Measurements from ENCODE around the gene FGF3.

DNA sequence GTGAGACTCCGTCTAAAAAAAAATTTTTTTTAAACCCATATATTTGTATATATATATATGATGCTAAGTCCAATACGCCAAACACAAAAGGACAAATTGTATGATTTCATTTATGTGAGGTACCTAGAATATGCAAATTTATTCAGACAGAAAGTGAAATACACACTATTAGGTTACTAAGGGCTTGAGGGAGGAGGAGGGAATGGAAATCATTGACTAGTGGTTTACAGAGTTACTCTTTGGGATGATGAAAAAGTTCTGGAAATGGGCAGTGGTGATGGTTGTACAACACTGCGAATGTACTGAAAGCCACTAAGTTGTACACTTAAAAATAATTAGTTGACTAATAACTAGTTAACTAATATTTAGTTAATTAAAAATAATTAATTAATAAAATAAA lies 36.2 kb upstream of the FGF3 start:
- no peak for TF ChIP-seq POLR2A (IDR thresholded peaks at IDR 0.05)
- TF ChIP-seq, protein P1, sequence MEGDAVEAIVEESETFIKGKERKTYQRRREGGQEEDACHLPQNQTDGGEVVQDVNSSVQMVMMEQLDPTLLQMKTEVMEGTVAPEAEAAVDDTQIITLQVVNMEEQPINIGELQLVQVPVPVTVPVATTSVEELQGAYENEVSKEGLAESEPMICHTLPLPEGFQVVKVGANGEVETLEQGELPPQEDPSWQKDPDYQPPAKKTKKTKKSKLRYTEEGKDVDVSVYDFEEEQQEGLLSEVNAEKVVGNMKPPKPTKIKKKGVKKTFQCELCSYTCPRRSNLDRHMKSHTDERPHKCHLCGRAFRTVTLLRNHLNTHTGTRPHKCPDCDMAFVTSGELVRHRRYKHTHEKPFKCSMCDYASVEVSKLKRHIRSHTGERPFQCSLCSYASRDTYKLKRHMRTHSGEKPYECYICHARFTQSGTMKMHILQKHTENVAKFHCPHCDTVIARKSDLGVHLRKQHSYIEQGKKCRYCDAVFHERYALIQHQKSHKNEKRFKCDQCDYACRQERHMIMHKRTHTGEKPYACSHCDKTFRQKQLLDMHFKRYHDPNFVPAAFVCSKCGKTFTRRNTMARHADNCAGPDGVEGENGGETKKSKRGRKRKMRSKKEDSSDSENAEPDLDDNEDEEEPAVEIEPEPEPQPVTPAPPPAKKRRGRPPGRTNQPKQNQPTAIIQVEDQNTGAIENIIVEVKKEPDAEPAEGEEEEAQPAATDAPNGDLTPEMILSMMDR (IDR thresholded peaks at IDR 0.05) = no peak

Data from stomach (tissue), 4 donors.